Measurements from ENCODE around the gene RMRP. TPM values are rescaled to one million over a fixed set of nuclear protein-coding genes. Genes with fewer than 3 reads are reported as not detected.

Gene RMRP
- total RNA-seq, 2 donors from 2014 or later = 17,917 to 26,785 TPM

DNA sequence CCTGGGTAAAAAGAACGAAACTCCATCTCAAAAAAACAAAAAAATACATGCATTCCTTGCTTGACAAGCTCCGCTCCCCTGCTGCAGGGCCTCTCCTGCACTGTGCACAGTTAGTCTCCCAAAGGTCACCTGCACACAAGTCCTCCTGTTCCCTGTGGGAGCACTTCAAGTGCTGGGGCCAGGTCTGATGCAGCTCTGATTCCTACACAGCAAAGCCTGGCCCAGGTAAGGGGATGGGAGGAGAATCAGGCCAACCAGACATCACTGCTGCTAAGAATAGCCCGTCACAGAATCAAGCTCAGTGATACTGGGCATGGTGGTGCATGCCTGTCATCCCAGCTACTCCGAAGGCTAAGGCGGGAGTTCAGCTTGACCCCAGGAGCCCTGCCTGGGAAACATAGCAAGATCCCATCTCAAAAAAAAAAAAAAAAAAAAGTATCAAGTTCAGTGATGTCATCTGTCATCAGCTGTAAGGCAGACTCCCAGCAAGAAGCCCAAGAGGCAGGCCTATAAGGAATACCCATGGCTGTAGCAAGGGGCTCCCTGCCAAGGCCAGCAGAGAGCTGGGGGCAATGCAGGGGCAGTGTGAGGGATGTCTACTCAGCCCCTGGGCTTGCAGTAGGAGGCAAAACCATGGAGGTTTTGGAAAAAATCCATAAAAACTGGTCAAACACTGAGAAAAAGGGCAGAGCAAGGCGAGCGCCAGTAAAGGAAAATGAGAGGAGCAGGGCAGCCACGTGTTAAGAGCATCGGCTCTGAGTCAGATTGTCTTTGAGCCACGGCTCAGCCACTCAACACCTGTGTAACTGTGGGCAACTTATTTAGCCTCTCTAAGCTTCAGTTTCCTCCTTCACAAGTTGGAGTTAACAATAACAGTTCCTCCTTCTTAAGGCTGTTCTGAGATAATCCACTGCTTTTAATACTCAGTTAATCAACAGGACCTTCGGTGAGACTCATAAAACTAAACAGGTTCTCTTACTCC lies 28.7 kb upstream of the RMRP start:
- no peaks in the 10 kb centered on the region for H3K27me3 ChIP-seq
- H3K4me3 ChIP-seq = no peak overlapping the region
- H3K36me3 ChIP-seq = no peaks in the 10 kb centered on the region
- intact Hi-C loops (cut with DNase I) = no loop called here
- H3K9ac ChIP-seq (ENCODE audit: low read depth in 2 of 2, low read length in 2 of 2) = peak overlapping the region in 1 of 2 donors; percentile 3
- no peak for DNase-seq
- TF ChIP-seq CTCF (IDR thresholded peaks at IDR 0.05) = no peak
- H3K27ac ChIP-seq = no peak overlapping the region
- no peaks in the 10 kb centered on the region for H3K9me3 ChIP-seq
- no peaks in the 10 kb centered on the region for H3K4me1 ChIP-seq

DNA sequence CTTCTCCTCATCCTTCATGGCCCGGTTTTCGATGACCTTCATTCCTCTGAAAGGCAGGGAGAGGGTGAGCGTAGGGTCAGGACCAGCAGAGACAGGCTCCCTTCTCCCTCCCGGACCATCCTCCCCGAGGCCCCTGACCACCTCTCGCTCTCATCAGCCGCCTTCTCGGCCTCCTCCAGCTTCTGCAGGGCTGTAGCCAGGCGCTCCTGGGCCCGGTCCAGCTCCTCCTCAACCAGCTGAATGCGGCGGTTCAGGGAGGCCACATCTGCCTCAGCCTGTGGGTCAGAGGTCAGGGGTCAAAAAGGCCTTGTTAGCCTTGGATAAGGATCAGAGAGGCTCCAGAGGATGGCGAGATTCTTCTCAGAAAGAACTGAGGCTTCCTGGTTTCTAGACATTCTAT lies 27.7 kb upstream of the RMRP start:
- H3K36me3 ChIP-seq = no peaks in the 10 kb centered on the region
- no peak for TF ChIP-seq CTCF (IDR thresholded peaks at IDR 0.05)
- H3K27ac ChIP-seq = no peak overlapping the region
- no peak for DNase-seq
- H3K27me3 ChIP-seq = no peaks in the 10 kb centered on the region
- no peak overlapping the region for H3K9ac ChIP-seq (ENCODE audit: low read depth in 2 of 2, low read length in 2 of 2)
- intact Hi-C loops (cut with DNase I) = no loop called here
- no peak overlapping the region for H3K4me3 ChIP-seq
- no peaks in the 10 kb centered on the region for H3K9me3 ChIP-seq
- no peaks in the 10 kb centered on the region for H3K4me1 ChIP-seq

DNA sequence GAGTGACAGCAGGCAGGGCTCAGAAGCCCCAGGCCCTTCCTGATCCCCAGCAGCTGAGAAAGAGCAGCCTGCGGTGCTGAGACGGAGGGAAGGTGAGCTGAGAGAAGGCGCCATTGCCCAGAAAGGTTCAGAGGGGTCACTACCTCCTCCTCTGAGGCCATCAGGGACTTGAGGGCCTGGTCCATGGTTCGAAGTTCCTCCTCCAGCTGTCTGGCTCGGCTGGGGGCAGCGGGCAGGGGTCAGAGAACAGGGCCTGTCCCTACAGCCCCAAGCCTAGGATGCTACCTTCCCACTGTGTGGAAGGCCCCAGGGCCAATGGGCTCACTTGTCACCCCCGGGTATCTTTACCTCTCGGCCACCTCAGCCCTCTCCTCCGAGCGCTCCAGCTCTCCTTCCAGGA lies 27.1 kb upstream of the RMRP start:
- Histone ChIP-seq H3K36me3 (no peaks in the 10 kb centered on the region), H3K9me3 (no peaks in the 10 kb centered on the region), H3K4me3 (no peak overlapping the region), H3K9ac (ENCODE audit: low read depth in 2 of 2, low read length in 2 of 2) (no peak overlapping the region), H3K4me1 (no peaks in the 10 kb centered on the region), H3K27ac (no peak overlapping the region), H3K27me3 (no peaks in the 10 kb centered on the region)
- intact Hi-C loops (cut with DNase I) = no loop called here
- TF ChIP-seq CTCF (IDR thresholded peaks at IDR 0.05) = no peak
- DNase-seq = no peak

- TF ChIP-seq CTCF (IDR thresholded peaks at IDR 0.05) = no peak
- no peaks in the 10 kb centered on the region for H3K9me3 ChIP-seq
- H3K27me3 ChIP-seq = no peaks in the 10 kb centered on the region
- H3K36me3 ChIP-seq = no peaks in the 10 kb centered on the region
- intact Hi-C loops (cut with DNase I) = no loop called here
- no peak overlapping the region for H3K4me3 ChIP-seq
- H3K4me1 ChIP-seq = no peaks in the 10 kb centered on the region
- DNase-seq = no peak
- H3K9ac ChIP-seq (ENCODE audit: low read depth in 2 of 2, low read length in 2 of 2) = no peak overlapping the region
- no peak overlapping the region for H3K27ac ChIP-seq
Measured at GRCh38 chr9:35683323-35683722, 25.5 kb upstream of the RMRP start.

DNA sequence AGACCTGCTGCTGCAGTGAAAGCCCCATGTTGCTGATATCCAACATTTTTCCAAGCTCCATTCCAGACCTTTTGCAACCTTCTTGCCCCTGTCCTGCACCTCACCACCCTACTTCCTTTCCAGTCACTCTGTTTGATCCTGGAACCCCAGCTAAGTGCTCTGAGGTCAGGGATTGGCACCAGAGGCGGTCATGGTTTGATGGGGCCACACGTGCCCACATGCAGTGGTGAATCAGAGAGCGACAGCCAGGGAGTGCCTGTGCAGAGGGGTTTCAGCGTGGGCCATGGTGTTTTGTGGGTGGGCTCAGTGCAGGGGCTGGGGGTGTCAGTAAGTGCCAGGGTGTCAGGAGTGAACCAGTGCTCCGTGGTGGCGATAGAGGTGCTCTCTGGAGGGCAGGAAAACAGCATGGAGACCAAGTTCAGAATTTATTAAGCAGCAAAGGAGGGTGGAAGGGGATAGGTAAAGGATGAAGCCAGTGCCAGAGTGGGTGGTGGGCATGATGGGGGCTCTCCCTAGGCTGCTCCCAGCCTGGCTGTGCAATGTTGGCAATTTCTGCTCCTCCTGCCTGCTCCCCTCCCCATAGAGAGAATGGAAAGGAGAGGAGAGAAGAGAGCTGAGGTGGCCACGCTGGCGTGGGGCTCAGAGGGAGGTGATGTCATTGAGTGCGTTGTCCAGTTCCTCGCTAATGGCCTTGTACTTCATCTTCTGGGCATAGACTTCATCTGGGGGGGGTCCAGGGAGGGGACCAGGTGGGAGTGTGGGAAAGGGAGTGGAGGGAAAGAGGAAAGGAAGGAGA lies 24.9 kb upstream of the RMRP start:
- H3K27ac ChIP-seq = no peak overlapping the region
- H3K4me3 ChIP-seq = no peak overlapping the region
- H3K9ac ChIP-seq (ENCODE audit: low read depth in 2 of 2, low read length in 2 of 2) = peak overlapping the region in 1 of 2 donors; percentile 43
- intact Hi-C loops (cut with DNase I) = no loop called here
- no peak for DNase-seq
- TF ChIP-seq CTCF (IDR thresholded peaks at IDR 0.05) = no peak
- no peaks in the 10 kb centered on the region for H3K36me3 ChIP-seq
- no peaks in the 10 kb centered on the region for H3K27me3 ChIP-seq
- H3K4me1 ChIP-seq = no peaks in the 10 kb centered on the region
- no peaks in the 10 kb centered on the region for H3K9me3 ChIP-seq
